ENCODE measurements around the gene SFXN3.
A peak's percentile ranks its signal among the peaks of the same experiment; 100 is the strongest.

SFXN3 gene

GRCh38 chr10:101031128-101031795 is at the start of gene SFXN3, which contains the start of gene PDZD7:
Gene SFXN3 (plus strand): TSS chr10:101031234. CDS start chr10:101034695, 3,461 bp downstream.
Gene PDZD7 (minus strand): TSS chr10:101031129. CDS start chr10:101030219, 910 bp downstream.
- DNase-seq: peak; percentile 97

GRCh38 chr10:100982916-100983830 is 47.9 kb upstream of the SFXN3 start:
- no peak for DNase-seq

GRCh38 chr10:100983868-100984671 is 47.0 kb upstream of the SFXN3 start:
- no peak for DNase-seq

GRCh38 chr10:100984672-100985177 is 46.3 kb upstream of the SFXN3 start:
- no peak for DNase-seq

GRCh38 chr10:100985336-100985735 is 45.7 kb upstream of the SFXN3 start:
- DNase-seq: no peak

- no peak for DNase-seq
Observed at GRCh38 chr10:100986623-100986951, 44.4 kb upstream of the SFXN3 start.

GRCh38 chr10:100986952-100987684 is 43.9 kb upstream of the SFXN3 start, which contains the start of the genes MRPL43 and TWNK:
Gene MRPL43 (minus strand): TSS chr10:100987497. CDS start chr10:100987443, 54 bp downstream.
Gene TWNK (plus strand): TSS chr10:100987543. CDS start chr10:100988211, 668 bp downstream.
- peak; percentile 90 for DNase-seq

GRCh38 chr10:100987685-100988049 is 43.4 kb upstream of the SFXN3 start:
- no peak for DNase-seq

- DNase-seq: no peak
Observed at GRCh38 chr10:100988166-100988565, 42.9 kb upstream of the SFXN3 start.

GRCh38 chr10:100989088-100989487 is 41.9 kb upstream of the SFXN3 start:
- no peak for DNase-seq

- DNase-seq: no peak
Observed at GRCh38 chr10:100993986-100994708, 36.9 kb upstream of the SFXN3 start.

GRCh38 chr10:100995181-100995580 is 35.9 kb upstream of the SFXN3 start:
- DNase-seq: no peak

- DNase-seq: peak; percentile 38
Observed at GRCh38 chr10:100996678-100997359, 34.2 kb upstream of the SFXN3 start.

- DNase-seq: peak; percentile 72
Observed at GRCh38 chr10:100997360-100998182, 33.5 kb upstream of the SFXN3 start.

- peak; percentile 64 for DNase-seq
Observed at GRCh38 chr10:100998183-100998990, 32.6 kb upstream of the SFXN3 start.

- peak; percentile 77 for DNase-seq
Observed at GRCh38 chr10:100998991-100999741, 31.9 kb upstream of the SFXN3 start.

GRCh38 chr10:100999742-101000126 is 31.3 kb upstream of the SFXN3 start, which contains the start of gene LZTS2:
Gene LZTS2 (plus strand): TSS chr10:100999808. CDS start chr10:101002539, 2,731 bp downstream.
- DNase-seq: no peak

All from stimulated activated CD4-positive, alpha-beta T cell treated with anti-CD3 and anti-CD28 coated beads, Interleukin-4, amount 100 ng/mL, for 24 hours (primary cell).